Posterior vena cava (tissue), 2 donors: ENCODE data around the gene NIP7. TPM values are rescaled to one million over a fixed set of nuclear protein-coding genes. Genes with fewer than 3 reads are reported as not detected.
"Not testable (repeated sequence)": the region's sequence is repeated elsewhere in the genome, so short reads cannot be mapped to it uniquely, and the experiment has no call there.

Source experiments
- DNase-seq: peaks from one replicate; pipeline ENCODE4 v3.0.0-alpha.2; 2020; ENCODE audit warnings: low spot score
- intact Hi-C, 2 donors: fragments of 100-400 bp; cut with DNase I; formaldehyde crosslinking; loops; one replicate each; pipeline versions ENCODE4 v1.14.1 to v1.14.2; 2022 to 2023
- total RNA-seq, 2 donors: library from RNA; stranded (reverse); fragmentation: NEBNext Ultra II Directional; extraction: Animal tissue kit (Norgen Biotek cat#: 25700); gene quantifications; one replicate each; pipeline ENCODE4 v1.2.1, GENCODE V29; 2021
- donor health status: DM: yes; HTN: yes; CAD: no.
- donor health status: DM: yes; HTN: yes; CAD: no.

NIP7 gene
- total RNA-seq, 2 donors from 2014 or later, result 14.3 to 15.9 TPM

- intact Hi-C loops, result no loop called here
- DNase-seq, result peak; percentile 98
Measured at GRCh38 chr16:69330286-69331109, 9.1 kb upstream of the NIP7 start, which contains the start of gene PDF. TSS of gene PDF (minus strand) at chr16:69330588. CDS start at chr16:69330570, 18 bp downstream.

GRCh38 chr16:69334696-69335095 is 4.9 kb upstream of the NIP7 start:
- DNase-seq, result peak; percentile 59
- intact Hi-C loops, result no loop called here

- intact Hi-C loops, result no loop called here
- DNase-seq, result peak; percentile 49
Measured at GRCh38 chr16:69338557-69339288, 849 bp upstream of the NIP7 start.

GRCh38 chr16:69340095-69340644 is 598 bp downstream of the NIP7 start:
- intact Hi-C loops, result no loop called here
- DNase-seq, result peak; percentile 13

GRCh38 chr16:69344171-69344570 is 4.6 kb downstream of the NIP7 start:
- no peak for DNase-seq
- intact Hi-C loops, result no loop called here

- intact Hi-C loops, result no loop called here
Measured at GRCh38 chr16:69345923-69346322, 6.4 kb downstream of the NIP7 start.

GRCh38 chr16:69346683-69347082 is 7.1 kb downstream of the NIP7 start:
- intact Hi-C loops, result no loop called here
- no peak for DNase-seq

More at GRCh38 chr16:69345923-69346322, 6.4 kb downstream of the NIP7 start:
- DNase-seq, result no peak

GRCh38 chr16:69348222-69348621 is 8.7 kb downstream of the NIP7 start:
- intact Hi-C loops, result no loop called here
- no peak for DNase-seq

GRCh38 chr16:69349536-69349935 is 10.0 kb downstream of the NIP7 start:
- peak; percentile 40 for DNase-seq
- intact Hi-C loops, result no loop called here

GRCh38 chr16:69350536-69351133 is 11.1 kb downstream of the NIP7 start:
- DNase-seq, result peak; percentile 46
- intact Hi-C loops, result loop anchor here in 1 of 2 donors (1.0 kb wide), 1 partner anchor 35 kb away; no protein-coding TSS in a partner anchor

- intact Hi-C loops, result no loop called here
- peak; percentile 13 for DNase-seq
Measured at GRCh38 chr16:69351309-69352027, 11.9 kb downstream of the NIP7 start, which contains the start of gene TMED6. TSS of gene TMED6 (minus strand) at chr16:69351786. CDS start at chr16:69351753, 33 bp downstream.

GRCh38 chr16:69360070-69360469 is 20.5 kb downstream of the NIP7 start:
- intact Hi-C loops, DNase-seq: not testable (repeated sequence)

GRCh38 chr16:69363281-69363717 is 23.7 kb downstream of the NIP7 start:
- DNase-seq, result no peak
- intact Hi-C loops, result no loop called here

- intact Hi-C loops, result no loop called here
Measured at GRCh38 chr16:69364088-69364487, 24.5 kb downstream of the NIP7 start.

GRCh38 chr16:69365901-69366300 is 26.3 kb downstream of the NIP7 start:
- intact Hi-C loops, result no loop called here

More at GRCh38 chr16:69364088-69364487, 24.5 kb downstream of the NIP7 start:
- DNase-seq, result no peak

GRCh38 chr16:69366431-69366830 is 26.9 kb downstream of the NIP7 start:
- DNase-seq, result no peak
- intact Hi-C loops, result no loop called here

More at GRCh38 chr16:69365901-69366300, 26.3 kb downstream of the NIP7 start:
- DNase-seq, result no peak

GRCh38 chr16:69367980-69368379 is 28.4 kb downstream of the NIP7 start:
- intact Hi-C loops, result no loop called here
- DNase-seq, result no peak

GRCh38 chr16:69368866-69369265 is 29.3 kb downstream of the NIP7 start:
- DNase-seq, result no peak
- intact Hi-C loops, result no loop called here

- DNase-seq, result no peak
- intact Hi-C loops, result no loop called here
Measured at GRCh38 chr16:69371564-69371963, 32.0 kb downstream of the NIP7 start.
